ENCODE results near the gene RPL32.

Gene RPL32

GRCh38 chr3:12832350-12833221, 8.8 kb downstream of the RPL32 start:
- DNase-seq, result no peak

- DNase-seq, result no peak
Observed at GRCh38 chr3:12831301-12831866, 10.0 kb downstream of the RPL32 start.

GRCh38 chr3:12830785-12831156, 10.6 kb downstream of the RPL32 start:
- no peak for DNase-seq

- DNase-seq, result no peak
Observed at GRCh38 chr3:12829886-12830784, 11.2 kb downstream of the RPL32 start.

- no peak for DNase-seq
Observed at GRCh38 chr3:12829404-12829803, 12.0 kb downstream of the RPL32 start.

GRCh38 chr3:12828751-12829150, 12.6 kb downstream of the RPL32 start:
- no peak for DNase-seq

- no peak for DNase-seq
Observed at GRCh38 chr3:12825156-12825555, 16.2 kb downstream of the RPL32 start.

- no peak for DNase-seq
Observed at GRCh38 chr3:12824299-12824698, 17.1 kb downstream of the RPL32 start.

GRCh38 chr3:12822725-12823373, 18.5 kb downstream of the RPL32 start:
- peak; percentile 25 for DNase-seq

GRCh38 chr3:12818773-12819172, 22.6 kb downstream of the RPL32 start:
- no peak for DNase-seq

- DNase-seq, result no peak
Observed at GRCh38 chr3:12818273-12818672, 23.1 kb downstream of the RPL32 start.

- DNase-seq, result no peak
Observed at GRCh38 chr3:12817343-12817710, 24.0 kb downstream of the RPL32 start.

GRCh38 chr3:12816521-12817342, 24.6 kb downstream of the RPL32 start:
- DNase-seq, result no peak

- no peak for DNase-seq
Observed at GRCh38 chr3:12815719-12816118, 25.6 kb downstream of the RPL32 start.

GRCh38 chr3:12815078-12815477, 26.3 kb downstream of the RPL32 start:
- DNase-seq, result no peak

- no peak for DNase-seq
Observed at GRCh38 chr3:12813967-12814366, 27.4 kb downstream of the RPL32 start.

- DNase-seq, result no peak
Observed at GRCh38 chr3:12812812-12813211, 28.6 kb downstream of the RPL32 start.

- no peak for DNase-seq
Observed at GRCh38 chr3:12810961-12811360, 30.4 kb downstream of the RPL32 start.

GRCh38 chr3:12810013-12810780, 31.2 kb downstream of the RPL32 start:
- peak; percentile 90 for DNase-seq

GRCh38 chr3:12809435-12809834, 31.9 kb downstream of the RPL32 start:
- DNase-seq, result no peak

GRCh38 chr3:12809001-12809400, 32.4 kb downstream of the RPL32 start:
- DNase-seq, result no peak
